H9 (cell line): Measurements from ENCODE around the gene KDM3A. TPM values are rescaled to one million over a fixed set of nuclear protein-coding genes. Genes with fewer than 3 reads are reported as not detected.

Experiments
- DNase-seq: peaks from one replicate; pipeline ENCODE4 v3.0.0-alpha.2; 2017
- H2AFZ ChIP-seq: one replicate; pipeline ENCODE4 v1.6.1; 2013; ENCODE audit warnings: mild to moderate bottlenecking, low read length, control low read depth, moderate library complexity
- H2AK5ac ChIP-seq: 2 replicates; pipeline ENCODE4 v1.6.1; 2013; ENCODE audit warnings: low read length, control low read depth, mixed read lengths; ENCODE audit not compliant: insufficient read length
- H2BK120ac ChIP-seq: one replicate; pipeline ENCODE4 v1.6.1; 2013; ENCODE audit warnings: low read depth, mild to moderate bottlenecking, low read length, control low read depth, inconsistent platforms; ENCODE audit not compliant: poor library complexity, severe bottlenecking
- H2BK12ac ChIP-seq: 2 replicates; pipeline ENCODE4 v1.6.1; 2013; ENCODE audit warnings: low read length, control low read depth, mixed read lengths, low read depth; ENCODE audit not compliant: insufficient read length
- H2BK15ac ChIP-seq: 2 replicates; pipeline ENCODE4 v1.6.1; 2013; ENCODE audit warnings: low read depth, low read length, control low read depth
- H2BK20ac ChIP-seq: one replicate; pipeline ENCODE4 v1.6.1; 2013; ENCODE audit warnings: low read depth, mild to moderate bottlenecking, low read length, control low read depth, inconsistent platforms; ENCODE audit not compliant: poor library complexity, severe bottlenecking
- H2BK5ac ChIP-seq: 2 replicates; pipeline ENCODE4 v1.6.1; 2013; ENCODE audit warnings: low read length, control low read depth, mixed read lengths; ENCODE audit not compliant: insufficient read length
- H3K14ac ChIP-seq: 2 replicates; pipeline ENCODE4 v1.6.1; 2013; ENCODE audit warnings: low read length, control low read depth; ENCODE audit not compliant: insufficient read depth
- H3K18ac ChIP-seq: 2 replicates; pipeline ENCODE4 v1.6.1; 2013; ENCODE audit warnings: low read depth, mild to moderate bottlenecking, mixed read lengths, low read length, control low read depth; ENCODE audit not compliant: insufficient read length
- H3K23ac ChIP-seq: 2 replicates; pipeline ENCODE4 v1.6.1; 2013; ENCODE audit warnings: low read length, control low read depth, mixed read lengths, low read depth; ENCODE audit not compliant: insufficient read length
- H3K23me2 ChIP-seq: 2 replicates; pipeline ENCODE4 v1.6.1; 2013; ENCODE audit warnings: low read depth, mild to moderate bottlenecking, mixed read lengths, low read length, control low read depth; ENCODE audit not compliant: insufficient read length, poor library complexity, severe bottlenecking
- H3K27ac ChIP-seq: 2 replicates; pipeline ENCODE4 v1.5.1; 2013; ENCODE audit warnings: low read length, control low read depth, mixed read lengths, low read depth; ENCODE audit not compliant: insufficient read length
- H3K27me3 ChIP-seq: 2 replicates; pipeline ENCODE4 v1.6.1; 2013; ENCODE audit warnings: low read length, control low read depth, inconsistent platforms; ENCODE audit not compliant: insufficient read depth
- H3K4ac ChIP-seq: 2 replicates; pipeline ENCODE4 v1.6.1; 2013; ENCODE audit warnings: low read depth, mild to moderate bottlenecking, control low read depth, inconsistent platforms, low read length, moderate library complexity
- H3K4me1 ChIP-seq: 2 replicates; pipeline ENCODE4 v1.6.1; 2013; ENCODE audit warnings: low read length, control low read depth, inconsistent platforms; ENCODE audit not compliant: insufficient read depth
- H3K4me2 ChIP-seq: 2 replicates; pipeline ENCODE4 v1.6.1; 2013; ENCODE audit warnings: low read length, control low read depth, mixed read lengths; ENCODE audit not compliant: insufficient read length, insufficient read depth
- H3K56ac ChIP-seq: 2 replicates; pipeline ENCODE4 v1.6.1; 2013; ENCODE audit warnings: low read depth, mild to moderate bottlenecking, mixed read lengths, low read length, control low read depth; ENCODE audit not compliant: insufficient read length
- H3K79me1 ChIP-seq: 2 replicates; pipeline ENCODE4 v1.6.1; 2013; ENCODE audit warnings: low read depth, mild to moderate bottlenecking, moderate library complexity, low read length, control low read depth, inconsistent platforms; ENCODE audit not compliant: insufficient read depth, poor library complexity, severe bottlenecking
- H3K79me2 ChIP-seq: 2 replicates; pipeline ENCODE4 v1.6.1; 2013; ENCODE audit warnings: low read length, control low read depth, inconsistent platforms; ENCODE audit not compliant: insufficient read depth
- H3K9ac ChIP-seq: 2 replicates; pipeline ENCODE4 v1.6.1; 2013; ENCODE audit warnings: low read length, control low read depth, mixed read lengths; ENCODE audit not compliant: insufficient read length; ENCODE audit errors: extremely low read depth
- H3K9me3 ChIP-seq: one replicate; pipeline ENCODE4 v1.6.1; 2013; ENCODE audit warnings: low read depth, low read length, inconsistent platforms; ENCODE audit not compliant: control insufficient read depth
- H3T11ph ChIP-seq: one replicate; pipeline ENCODE4 v1.6.1; 2013; ENCODE audit warnings: mild to moderate bottlenecking, low read length, control low read depth, inconsistent platforms
- H4K20me1 ChIP-seq: one replicate; pipeline ENCODE4 v1.6.1; 2013; ENCODE audit not compliant: control insufficient read depth, insufficient read length, insufficient read depth
- H4K5ac ChIP-seq: 2 replicates; pipeline ENCODE4 v1.6.1; 2013; ENCODE audit warnings: low read depth, mild to moderate bottlenecking, mixed read lengths, low read length, control low read depth; ENCODE audit not compliant: insufficient read length
- H4K8ac ChIP-seq: replicated peaks from 2 replicates; pipeline ENCODE4 v1.6.1; 2013; ENCODE audit warnings: low read length, control low read depth, mixed read lengths, low read depth; ENCODE audit not compliant: insufficient read length
- H4K91ac ChIP-seq: 2 replicates; pipeline ENCODE4 v1.6.1; 2013; ENCODE audit warnings: low read depth, mild to moderate bottlenecking, moderate library complexity, mixed read lengths, low read length, control low read depth; ENCODE audit not compliant: insufficient read length
- H3K27ac Mint-ChIP-seq, 3 experiments: 2 replicates in 2 of 3; 3 replicates in 1 of 3; pipeline ENCODE4 v1.8.0; 2020 to 2021; ENCODE audit warnings: mixed read lengths in 3 of 3, mild to moderate bottlenecking in 1 of 3, moderate library complexity in 1 of 3
- H3K27me3 Mint-ChIP-seq: 2 replicates; pipeline ENCODE4 v1.8.0; 2021; ENCODE audit warnings: low read depth, mild to moderate bottlenecking, moderate library complexity, mixed read lengths
- H3K36me3 Mint-ChIP-seq, 3 experiments: 2 replicates in 2 of 3; 3 replicates in 1 of 3; pipeline ENCODE4 v1.8.0; 2020 to 2021; ENCODE audit warnings: low read depth in 3 of 3, mixed read lengths in 3 of 3; ENCODE audit not compliant: insufficient read depth in 1 of 3
- H3K4me1 Mint-ChIP-seq, 2 experiments: 2 replicates each; pipeline ENCODE4 v1.8.0; 2020; ENCODE audit warnings: mixed read lengths in 2 of 2
- H3K4me3 Mint-ChIP-seq, 2 experiments: 2 replicates in 1 of 2; 3 replicates in 1 of 2; pipeline ENCODE4 v1.8.0; 2020 to 2021; ENCODE audit warnings: mild to moderate bottlenecking in 2 of 2, mixed read lengths in 2 of 2, moderate library complexity in 1 of 2
- H3K9me3 Mint-ChIP-seq, 2 experiments: 2 replicates in 1 of 2; 3 replicates in 1 of 2; pipeline ENCODE4 v1.8.0; 2020; ENCODE audit warnings: mild to moderate bottlenecking in 2 of 2, mixed read lengths in 2 of 2, moderate library complexity in 1 of 2
- CTCF ChIP-seq: fragments of 200-600 bp; sonication (generic); conservative IDR thresholded peaks from 3 replicates; pipeline ENCODE4 v1.8.0; 2021; ENCODE audit warnings: antibody characterized with exemption, mild to moderate bottlenecking
- WGBS: extraction: QIAGEN DNeasy Blood & Tissue Kit; methylation state at CpG from one replicate; pipeline ENCODE4 v1.1.7; 2013; ENCODE audit warnings: missing lambda C conversion rate, low lambda C conversion rate, mixed read lengths; ENCODE audit not compliant: insufficient read length; ENCODE audit errors: extremely low coverage; 5-methylcytosine and 5-hydroxymethylcytosine counted together
- total RNA-seq: library from RNA; stranded (reverse); gene quantifications from 2 replicates; pipeline ENCODE4 v1.2.1, GENCODE V29; 2021

Gene KDM3A
- total RNA-seq, 1 experiment from 2014 or later = 28.1 TPM

DNA sequence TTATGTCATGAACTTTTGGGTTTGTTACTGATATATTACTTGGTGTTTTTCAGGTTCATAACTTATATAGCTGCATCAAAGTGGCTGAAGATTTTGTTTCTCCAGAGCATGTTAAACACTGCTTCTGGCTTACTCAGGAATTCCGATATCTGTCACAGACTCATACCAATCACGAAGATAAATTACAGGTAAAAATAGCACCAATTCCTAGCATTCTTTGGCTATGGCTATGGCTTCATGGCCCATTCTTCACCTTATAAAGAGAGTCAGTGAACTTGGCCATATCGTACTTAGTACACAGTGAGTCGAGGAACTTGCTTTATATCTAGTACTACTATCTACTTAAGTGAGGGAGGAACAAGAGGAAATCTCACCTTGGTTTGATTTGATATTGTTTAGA is 49.9 kb downstream of the KDM3A start:
- no peaks in the 10 kb centered on the region for H3K4me1 ChIP-seq
- H2BK5ac ChIP-seq = no peak overlapping the region
- H3K56ac ChIP-seq = no peak overlapping the region
- H4K5ac ChIP-seq = no peak overlapping the region
- no peak overlapping the region for H3K27ac Mint-ChIP-seq
- no peaks in the 10 kb centered on the region for H3K4me1 Mint-ChIP-seq
- no peak overlapping the region for H3K4ac ChIP-seq
- no peak overlapping the region for H3T11ph ChIP-seq
- H3K9me3 Mint-ChIP-seq = peaks cover 3 to 11% of the 10 kb centered on the region in 2 experiments; a peak in 2 of 5 replicates
- no peaks in the 10 kb centered on the region for H3K27me3 ChIP-seq
- no peaks in the 10 kb centered on the region for H3K9me3 ChIP-seq
- no peak for TF ChIP-seq CTCF
- no peak overlapping the region for H3K23ac ChIP-seq
- H4K91ac ChIP-seq = no peak overlapping the region
- no peak for DNase-seq
- no peak overlapping the region for H3K14ac ChIP-seq
- no peak overlapping the region for H2BK20ac ChIP-seq
- H3K23me2 ChIP-seq = no peaks in the 10 kb centered on the region
- H3K36me3 Mint-ChIP-seq = peaks cover 52 to 92% (median 89%) of the 10 kb centered on the region in 3 experiments
- no peak overlapping the region for H3K4me3 Mint-ChIP-seq
- no CpG with 5 or more reads among the region's 4 CpGs for WGBS
- no peak overlapping the region for H4K8ac ChIP-seq
- H2AFZ ChIP-seq = no peak overlapping the region
- H3K4me2 ChIP-seq = no peak overlapping the region
- no peak overlapping the region for H2BK15ac ChIP-seq
- no peaks in the 10 kb centered on the region for H4K20me1 ChIP-seq
- no peak overlapping the region for H3K27ac ChIP-seq
- H3K9ac ChIP-seq = no peak overlapping the region
- H3K79me2 ChIP-seq = no peaks in the 10 kb centered on the region
- no peaks in the 10 kb centered on the region for H3K27me3 Mint-ChIP-seq
- H3K18ac ChIP-seq = no peak overlapping the region
- H2AK5ac ChIP-seq = no peak overlapping the region
- no peaks in the 10 kb centered on the region for H3K79me1 ChIP-seq
- H2BK120ac ChIP-seq = no peak overlapping the region
- no peak overlapping the region for H2BK12ac ChIP-seq
